ENCODE measurements around the gene CLIC4.

GRCh38 chr1:24748191-24749121 lies 3.2 kb downstream of the CLIC4 start:
- no peak for TF ChIP-seq POLR2A (IDR thresholded peaks at IDR 0.05)
- no peak for TF ChIP-seq CTCF (IDR thresholded peaks at IDR 0.05)

Data from upper lobe of left lung (tissue), 4 donors.